CD4-positive, alpha-beta T cell treated with Interferon gamma for 1 hour (primary cell): ENCODE data around the gene NRF1.
A peak's percentile ranks its signal among the peaks of the same experiment; 100 is the strongest.

Source experiments
- DNase-seq: peaks from one replicate; pipeline ENCODE4 v3.0.0-alpha.2; 2020

NRF1 gene

DNA sequence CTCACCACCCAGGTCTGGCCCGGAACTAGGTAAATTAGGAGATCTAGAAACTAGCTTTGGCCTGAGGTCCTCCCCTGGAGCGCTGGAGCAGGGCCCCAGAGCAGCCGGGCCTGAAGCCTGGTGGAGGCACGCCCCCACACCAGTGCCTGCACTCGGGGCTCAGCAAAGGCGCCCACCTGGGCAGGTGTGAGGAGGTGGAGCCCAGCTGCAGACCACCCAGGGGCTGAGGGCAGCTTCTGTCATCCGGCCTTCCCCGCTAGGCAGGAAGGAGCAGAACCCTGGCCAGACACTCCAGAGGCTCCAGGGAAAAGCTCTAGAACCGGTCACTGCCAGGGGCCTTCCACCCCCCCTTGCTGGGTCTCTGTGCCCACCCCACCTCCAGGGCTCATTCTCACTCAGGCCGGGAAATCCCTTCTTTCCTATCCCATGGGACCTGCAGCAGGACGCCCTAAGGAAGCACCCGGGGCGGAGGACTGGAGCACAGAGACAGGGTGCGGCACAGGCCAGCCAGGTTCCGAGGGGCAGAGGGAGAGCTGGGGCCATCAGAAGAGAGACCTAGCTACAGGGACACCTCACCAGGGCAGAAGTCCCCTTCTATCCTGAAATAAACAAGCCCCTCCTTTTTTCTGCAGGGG lies 161.2 kb downstream of the NRF1 start:
- no peak for DNase-seq

DNA sequence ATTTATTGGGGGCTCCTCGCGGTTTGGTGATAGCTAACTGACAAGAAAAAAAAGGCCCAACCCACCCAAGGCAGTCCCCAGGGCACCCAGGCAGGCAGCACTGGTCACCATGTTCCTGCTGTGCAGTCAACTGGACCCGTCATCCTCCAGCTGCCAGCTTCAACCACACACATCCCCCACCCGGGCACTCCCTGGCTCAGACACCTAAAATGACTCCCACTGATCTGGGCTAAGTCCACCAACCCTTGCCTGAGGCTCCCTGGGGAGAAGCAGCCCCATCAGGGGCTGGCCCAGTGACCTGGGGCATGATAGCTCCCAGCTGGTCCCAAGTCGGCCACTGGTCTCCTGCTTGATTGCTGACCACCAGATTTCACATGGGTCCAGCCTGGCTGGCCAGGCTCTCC lies 161.8 kb downstream of the NRF1 start:
- DNase-seq, result no peak

DNA sequence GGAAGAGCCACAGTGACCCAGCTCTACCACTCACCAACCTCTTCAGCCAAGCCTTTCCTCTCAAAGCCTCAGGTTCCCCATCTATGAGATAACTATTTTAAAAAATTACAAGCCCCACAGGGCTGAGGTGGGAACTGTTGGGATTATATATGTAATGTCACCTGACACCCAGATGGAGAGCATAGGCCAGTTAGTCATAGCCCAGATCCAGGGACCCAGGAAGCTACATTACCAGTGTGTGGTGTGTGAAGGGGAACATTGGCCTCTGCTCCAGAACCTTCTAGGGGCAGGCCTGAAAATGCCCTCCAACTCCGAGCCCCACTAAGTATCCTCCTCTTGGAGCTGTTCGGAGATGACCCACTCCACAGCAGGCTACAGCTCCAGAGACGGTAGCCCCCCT lies 162.4 kb downstream of the NRF1 start:
- no peak for DNase-seq

DNA sequence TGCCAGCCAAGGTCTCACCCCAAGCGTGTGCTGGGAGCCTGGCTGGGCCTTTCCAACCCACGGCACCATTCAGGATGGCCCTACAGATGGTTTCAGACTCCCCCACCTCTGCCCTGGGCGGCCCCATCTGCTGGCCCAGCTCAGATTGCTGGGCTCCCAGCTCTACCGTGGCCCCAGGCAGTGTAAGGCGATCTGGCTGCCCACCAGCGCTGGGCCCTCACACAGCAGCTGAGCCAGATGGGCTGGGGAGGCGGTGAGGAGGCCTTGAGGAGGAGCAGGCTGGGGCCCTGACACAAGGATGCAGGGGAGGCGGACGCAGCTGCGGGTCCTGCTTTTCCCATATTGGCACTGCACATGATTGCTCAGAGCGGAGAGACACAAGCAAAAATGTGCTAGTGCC lies 162.8 kb downstream of the NRF1 start:
- no peak for DNase-seq

DNA sequence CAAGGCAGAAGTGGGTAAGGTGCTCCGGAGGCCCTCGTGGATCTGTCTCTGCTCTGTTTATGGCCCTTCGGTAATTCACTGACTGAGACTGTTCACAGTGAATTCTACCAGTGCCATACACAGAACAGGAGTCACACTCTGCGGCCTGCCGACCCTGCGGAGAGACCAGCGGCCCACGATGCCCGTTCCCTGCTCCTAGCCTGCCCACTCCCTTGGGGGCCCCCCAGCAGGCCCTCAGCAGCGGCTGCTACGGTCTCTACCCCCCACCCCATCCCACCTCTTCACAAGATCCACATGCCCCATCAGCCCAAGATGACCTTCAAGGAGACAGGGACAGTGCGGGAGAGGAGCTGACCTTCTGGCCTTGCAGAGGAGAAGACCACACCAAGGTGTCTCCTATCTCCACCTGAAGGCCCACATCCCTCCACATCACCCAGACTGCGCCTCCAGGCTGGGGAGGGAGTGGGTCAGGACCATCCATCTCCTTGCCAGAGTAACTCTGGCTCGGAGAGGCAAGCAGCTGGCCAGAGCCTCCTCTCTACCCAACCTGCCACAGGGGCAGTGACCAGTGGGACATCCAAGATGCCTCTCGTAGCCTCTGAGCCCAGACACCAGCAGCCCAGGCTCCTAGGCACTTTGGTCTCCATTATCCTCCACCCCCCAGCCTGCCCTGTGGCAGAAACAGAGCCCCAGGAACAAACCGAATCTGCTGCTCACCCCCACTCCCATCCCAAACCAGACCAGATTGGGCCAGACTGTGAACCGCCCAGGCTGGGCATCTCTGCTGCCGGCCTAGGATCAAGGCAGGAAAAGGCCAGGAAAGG lies 163.6 kb downstream of the NRF1 start:
- no peak for DNase-seq

DNA sequence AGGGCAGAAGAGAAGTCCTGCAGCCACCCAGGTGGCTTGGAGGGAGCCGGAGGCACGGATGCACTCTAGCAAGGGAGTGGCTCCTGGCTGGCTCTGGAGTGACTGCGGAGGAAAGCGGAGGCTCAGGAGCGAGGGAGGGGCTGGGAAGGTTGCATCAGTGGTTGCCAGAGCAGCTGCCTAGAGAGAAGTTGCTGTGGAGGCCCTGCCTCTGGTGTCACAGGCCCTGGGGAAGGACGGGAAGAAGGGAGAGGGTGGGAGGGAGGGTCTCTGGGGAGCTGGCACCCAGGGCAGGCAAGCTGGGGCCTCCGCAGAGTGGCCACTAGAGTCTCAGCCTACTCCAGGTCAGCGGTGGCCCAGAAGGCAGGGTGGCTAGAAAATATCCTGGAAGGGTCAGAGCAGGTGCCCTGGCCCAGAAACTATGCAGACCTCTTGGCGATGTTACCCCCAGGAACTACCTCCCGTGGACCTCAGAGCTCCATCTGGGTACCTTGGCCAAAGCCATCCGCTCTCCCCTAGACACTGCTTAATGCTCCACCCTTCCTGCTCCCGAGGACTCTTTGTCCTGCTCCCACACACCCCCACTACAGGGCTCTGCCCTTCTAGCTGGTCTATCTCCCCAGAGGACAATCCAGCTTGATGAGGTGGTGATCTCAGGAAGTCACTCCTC lies 164.3 kb downstream of the NRF1 start:
- no peak for DNase-seq

DNA sequence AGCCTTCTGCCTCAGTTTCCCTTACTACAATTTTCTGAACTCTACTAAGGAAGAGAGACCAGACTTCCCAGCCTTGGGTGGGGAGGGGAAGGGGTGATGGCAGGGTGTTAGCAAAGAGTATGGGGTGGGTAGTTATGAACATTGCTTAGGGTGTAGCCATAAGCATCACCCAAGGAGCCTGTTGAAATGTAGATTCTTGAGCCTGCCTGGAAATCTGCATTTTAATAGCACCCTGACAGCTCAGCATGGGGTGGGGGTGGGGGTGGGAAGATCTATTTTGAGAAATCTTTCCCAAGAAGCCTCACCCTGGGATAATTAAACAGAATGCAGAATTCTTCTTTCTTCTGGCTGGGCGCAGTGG lies 164.8 kb downstream of the NRF1 start:
- DNase-seq, result no peak

DNA sequence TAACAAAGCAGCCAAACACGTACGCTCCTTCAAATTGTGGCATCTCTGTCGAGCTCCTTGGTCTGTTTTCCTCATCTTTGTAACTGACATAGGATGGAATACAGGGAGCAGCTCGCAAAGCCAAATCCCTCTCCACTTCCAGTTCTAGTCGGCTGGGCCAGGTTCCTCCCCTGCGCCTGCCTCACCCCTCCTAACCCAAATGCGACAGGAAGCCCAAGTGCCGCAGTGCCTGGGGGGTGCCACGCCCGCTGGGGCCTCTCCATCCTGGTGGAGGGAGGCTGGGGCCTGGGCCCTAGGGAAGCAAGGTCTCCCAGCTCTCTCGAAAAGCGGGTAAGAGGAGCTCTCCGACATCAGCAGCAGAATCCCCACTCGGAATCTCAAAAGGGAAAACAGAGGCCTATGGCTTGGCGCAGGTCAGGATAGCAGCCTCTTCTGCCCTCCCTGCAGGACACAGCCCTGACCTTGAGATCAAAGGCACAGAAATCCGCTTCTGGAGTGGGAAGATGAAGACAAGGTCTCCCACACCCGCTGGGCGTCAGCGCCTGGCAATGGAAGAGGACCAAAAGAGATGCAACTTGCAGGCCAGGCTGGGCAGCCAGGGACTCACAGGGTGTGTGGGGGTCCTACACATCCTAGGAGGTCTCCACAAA lies 165.8 kb downstream of the NRF1 start:
- no peak for DNase-seq

DNA sequence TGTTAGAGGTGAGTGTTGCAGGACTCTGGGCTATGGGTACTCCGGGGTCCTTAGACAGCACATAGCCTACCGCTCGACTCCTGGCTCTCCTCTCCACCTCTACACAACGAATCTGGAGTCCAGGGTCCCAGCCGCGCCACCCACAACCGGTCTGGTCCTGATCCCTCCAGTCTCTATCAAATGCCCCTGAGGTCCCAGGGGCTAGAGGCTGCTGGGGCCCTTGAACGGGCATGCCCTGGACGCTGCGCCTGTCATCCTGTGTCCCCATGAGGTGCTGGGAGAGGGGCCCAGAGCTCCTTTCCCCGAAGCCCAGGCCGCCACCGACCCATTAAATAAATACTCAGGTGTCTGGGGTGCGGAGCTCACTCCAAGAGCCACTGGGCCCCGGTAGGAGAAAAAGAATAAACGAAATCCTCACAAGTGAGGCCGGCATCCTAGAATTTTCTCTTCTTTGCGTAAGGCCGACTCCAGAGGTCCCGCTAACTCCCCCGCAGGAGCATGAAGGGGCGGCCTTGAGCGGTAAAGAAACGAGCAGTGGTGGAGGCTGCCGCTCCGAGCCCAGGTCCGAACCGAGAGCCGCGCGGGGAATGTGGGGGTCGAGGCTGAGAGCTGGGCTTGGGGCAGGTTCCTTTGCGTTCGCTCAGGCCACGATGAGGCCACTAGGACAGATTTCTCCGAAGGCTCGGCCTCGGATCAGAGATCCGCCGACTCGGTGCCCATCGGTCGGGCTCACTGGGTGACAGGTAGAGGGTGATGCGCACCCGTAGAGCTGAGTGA lies 166.7 kb downstream of the NRF1 start:
- no peak for DNase-seq

DNA sequence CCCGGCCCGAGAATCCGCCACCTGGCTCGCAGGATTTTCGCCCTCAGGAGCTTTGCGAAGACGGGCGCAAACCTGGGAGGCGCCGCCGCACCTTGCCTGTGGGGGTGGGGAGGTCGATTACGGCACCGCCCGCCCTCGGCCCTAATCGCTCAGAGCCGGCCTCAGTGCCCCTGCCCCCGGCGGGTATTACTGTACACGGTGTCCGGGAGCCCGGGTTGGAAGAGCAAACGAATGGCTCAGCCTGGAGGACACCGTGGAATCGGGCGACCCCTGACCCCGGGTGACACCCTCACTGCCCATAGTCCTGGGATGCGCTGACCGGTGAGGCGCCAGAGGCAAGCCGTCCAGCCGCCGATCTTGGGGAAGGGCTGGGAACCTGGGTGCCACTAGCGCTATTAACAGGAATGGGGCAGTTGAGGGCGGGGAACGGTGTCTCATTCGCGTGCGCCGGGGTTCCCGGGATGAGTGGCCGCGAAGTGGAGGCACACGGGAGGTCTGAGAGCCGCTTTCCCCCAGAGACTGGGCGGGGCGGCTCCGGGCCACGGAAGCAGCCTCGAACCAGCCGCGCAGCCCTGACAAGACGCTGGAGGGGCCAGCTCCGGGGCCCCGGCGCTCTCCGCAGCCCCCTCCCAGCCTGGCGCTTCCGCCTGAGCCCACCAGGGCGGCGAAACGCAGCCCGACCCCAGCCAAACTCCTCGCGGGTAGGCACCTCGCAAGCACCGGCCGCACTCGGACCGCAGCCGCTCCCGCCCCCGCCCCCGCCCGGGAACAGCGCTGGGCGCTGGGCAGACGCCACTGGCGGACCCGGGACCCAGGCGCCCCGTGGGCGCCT lies 167.5 kb downstream of the NRF1 start:
- DNase-seq, result no peak

DNA sequence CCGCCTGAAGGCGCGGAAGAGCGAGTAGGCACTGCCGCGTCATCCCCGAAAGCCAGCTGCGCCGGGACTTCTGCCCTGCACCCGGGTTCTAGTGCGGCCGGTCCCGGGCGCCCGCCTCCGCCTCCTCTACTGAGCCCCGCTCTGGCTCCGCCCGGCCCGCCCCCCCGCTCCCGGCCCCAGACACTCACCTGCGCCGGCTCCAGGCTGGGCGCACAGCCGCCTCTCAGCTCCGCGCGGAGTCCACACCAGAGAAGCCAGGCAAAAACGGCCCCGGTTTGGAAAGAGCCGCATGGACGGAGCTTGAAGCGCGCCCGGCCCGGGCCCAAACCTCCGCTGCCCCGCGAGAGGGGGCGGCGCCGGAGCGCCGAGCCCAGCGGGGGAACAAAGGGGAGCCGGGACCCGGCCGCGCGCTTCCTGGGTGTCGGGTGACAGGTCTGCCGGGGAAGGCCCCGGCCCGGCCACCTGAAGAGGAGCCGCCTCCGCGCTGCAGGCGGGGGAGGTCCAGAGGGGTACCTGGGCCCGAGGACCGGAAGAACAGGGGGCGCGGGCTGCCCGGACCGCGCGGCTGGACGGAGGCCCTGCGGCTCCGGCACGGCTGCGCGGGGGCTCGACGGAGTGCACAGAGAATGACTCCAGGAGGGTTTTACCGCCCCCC lies 168.2 kb downstream of the NRF1 start:
- no peak for DNase-seq

DNA sequence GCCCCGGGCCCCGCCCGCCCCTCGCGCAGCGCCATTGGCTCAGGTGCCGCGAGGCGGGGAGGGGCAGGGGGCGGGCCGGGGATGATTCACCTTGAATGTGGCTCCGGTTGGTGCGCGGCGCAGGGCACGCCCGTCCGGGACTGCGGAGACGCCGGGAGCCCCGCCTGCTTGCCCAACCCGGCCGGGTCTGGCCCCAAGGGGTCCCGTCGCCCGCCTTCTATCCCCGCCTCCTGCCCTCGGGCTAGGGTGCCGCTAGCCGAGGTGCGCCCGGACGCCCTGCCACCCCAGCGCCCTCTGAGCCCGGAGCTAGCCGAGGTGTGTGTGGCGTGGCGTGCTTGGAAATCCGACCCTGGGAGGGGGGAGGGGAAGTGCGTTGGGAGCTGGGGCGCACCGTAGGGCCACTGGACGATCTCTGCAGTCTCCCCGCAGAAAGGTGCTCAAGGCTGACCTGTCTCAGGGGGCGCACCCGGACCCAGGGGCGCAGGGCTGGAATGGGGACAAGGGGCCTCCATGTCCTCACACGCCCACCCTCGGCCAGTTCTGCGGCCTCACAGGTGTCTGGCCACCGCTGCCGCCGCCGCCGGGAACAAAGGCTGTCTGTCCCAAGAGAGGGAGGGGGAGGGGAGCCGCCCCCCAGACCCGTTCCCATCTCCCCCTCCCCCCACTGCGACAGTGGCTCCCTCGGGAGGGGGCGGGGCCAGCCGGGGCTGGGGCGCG lies 168.9 kb downstream of the NRF1 start:
- peak; percentile 58 for DNase-seq

DNA sequence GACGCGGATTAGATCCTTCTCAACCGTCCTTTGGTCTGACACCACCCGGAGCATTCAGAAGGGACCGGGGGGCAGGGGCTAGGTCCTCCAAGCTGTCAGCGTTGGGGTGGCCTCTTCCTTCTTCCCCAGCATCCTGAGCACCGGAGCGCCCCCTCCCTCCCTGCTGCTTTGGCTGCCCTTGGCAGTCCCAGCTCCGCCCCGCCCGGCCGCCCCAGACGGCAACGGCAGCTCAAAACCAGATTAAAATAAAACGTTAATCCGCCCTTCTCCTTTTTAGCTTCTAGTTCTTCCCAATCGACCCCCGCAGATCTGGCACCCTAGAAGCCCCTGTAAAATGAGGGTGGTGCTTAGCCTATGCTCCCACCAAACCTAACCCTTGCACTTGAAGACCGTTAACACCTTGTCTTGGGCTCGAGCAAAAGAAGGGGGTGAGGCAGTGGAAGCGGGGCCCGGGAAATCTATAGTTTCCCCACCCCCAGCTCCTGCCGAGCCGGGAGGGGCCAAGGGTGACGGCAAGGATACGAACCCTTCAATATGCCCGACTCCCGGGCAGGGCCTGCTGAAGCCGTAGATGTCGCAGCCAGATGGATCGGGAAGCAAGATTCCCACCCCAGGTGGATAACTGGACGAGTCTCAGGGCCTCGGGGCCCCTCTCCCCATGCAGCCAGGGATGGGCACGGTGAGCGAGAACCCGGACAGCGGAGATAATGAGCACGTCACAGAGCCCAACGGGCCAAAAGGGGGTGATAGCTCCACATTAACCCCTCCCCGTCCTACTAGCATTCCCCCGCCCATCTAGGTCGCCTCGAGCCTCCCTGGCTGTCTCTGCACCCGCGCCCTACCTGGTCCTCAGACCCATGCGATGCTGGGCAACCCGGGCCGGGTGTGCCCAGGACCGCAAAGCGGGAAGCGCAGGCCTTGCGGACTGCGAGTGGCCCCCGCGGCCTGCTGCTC lies 169.7 kb downstream of the NRF1 start:
- no peak for DNase-seq

DNA sequence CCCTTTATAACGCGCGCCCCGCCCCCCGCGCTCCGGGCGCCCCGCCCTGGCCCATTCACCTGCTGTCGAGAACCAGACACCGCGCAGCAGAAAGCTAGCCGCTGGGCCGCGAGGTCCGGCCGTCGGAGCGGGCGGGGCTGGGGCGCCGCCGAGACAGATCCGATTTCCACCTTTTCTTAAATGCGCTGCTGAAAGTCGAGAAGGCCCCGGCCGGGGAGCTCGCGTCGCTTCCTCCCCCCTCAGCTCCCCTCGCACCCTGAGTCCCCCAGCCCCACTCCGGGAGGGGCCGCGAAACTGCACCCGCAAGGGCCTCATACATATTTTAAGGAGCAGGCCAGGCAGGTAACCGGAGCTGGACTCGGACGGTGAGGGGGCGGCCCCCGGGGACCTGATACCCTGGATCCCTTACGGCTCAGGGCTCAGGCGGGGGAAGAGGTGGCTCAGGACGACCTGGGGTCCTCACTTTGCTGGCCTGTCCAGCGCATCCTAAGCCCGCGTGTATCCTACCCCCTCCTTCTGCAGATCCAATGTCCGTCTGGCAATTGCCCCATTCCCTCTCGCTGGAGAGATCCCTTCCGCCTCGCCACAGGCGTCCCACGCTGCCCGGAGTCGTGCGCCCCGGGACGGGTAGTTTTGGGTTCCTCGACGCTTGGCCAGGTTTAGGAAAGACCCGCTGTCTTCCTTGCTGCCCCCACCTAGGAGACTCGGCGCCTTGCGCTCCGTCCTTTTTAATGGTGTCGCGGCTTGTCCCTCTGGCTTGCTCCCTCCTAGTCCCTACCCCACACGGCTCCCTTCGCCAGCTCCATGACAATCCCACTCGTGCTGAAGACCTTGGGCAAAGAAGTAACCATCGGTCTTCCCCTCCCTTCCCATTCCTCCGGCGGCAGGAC lies 170.7 kb downstream of the NRF1 start:
- DNase-seq, result no peak

DNA sequence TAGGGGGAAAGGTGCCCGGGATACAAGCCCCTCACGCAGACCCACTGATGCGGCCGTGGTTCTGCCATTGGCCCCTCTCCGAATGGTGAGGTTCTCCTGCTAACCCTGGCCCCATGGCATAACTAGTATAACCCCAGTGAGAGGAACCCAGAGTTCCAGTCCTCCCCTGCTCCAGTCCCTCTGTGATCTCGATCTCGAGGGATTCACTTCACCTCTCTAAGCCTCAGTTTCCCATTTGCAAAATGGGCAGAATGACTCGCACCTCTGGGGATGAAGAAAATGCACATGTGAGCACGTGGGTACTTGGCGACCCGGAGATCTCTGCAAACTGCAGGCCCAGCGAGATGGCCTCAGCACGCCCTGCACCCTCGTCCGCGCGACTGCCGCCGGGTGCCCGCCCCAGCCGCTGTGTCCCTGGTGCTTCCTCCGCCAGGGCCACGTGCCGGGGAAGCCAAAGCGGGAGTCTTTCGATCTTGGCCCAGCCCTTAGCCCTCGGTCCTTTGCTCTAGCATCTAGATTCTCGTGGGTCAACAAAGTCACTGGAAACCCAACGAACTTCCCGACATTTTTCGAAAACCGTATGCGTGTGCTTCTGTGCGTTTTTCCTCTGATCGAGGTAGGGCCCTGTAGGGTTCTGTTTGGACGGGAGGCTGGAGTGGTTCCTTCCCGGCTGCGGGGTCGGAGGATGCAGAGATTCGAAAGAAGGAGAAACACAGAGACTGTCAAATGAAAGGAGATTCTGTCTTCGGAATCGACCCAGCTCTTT lies 171.5 kb downstream of the NRF1 start:
- DNase-seq, result no peak

DNA sequence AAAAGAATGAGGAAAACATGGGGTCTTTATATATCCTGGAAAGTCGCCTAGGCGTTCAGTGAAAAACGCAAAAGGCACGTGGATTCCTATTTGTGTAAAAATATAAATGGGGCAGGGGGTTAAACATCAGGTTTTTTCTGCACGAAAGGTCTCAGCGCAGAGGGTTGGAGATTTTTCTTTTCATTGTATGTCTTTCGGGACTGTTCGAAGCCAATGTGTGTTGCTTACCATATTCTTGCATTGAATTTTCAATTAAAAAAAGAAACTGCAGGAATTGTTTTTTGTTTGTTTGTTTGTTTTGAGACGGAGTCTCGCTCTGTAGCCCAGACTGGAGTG lies 172.0 kb downstream of the NRF1 start:
- DNase-seq, result no peak

DNA sequence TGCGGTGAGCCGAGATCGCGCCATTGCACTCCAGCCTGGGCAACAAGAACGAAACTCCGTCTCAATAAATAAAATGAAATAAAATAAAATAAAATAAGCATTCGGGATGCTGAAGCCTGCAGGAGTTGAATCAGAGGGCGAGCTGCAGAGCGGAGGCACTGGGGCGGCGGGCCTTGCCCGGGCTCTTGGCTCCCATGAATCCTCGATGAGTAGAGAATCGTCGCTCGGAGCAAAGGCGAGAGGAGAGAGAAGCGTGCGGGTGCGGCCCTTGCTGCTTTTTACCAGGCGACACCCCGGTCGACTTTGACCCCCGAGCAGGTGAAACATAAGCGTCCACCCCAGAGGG lies 172.9 kb downstream of the NRF1 start:
- DNase-seq, result no peak
